Measurements from ENCODE around the gene SGCA. TPM values are rescaled to one million over a fixed set of nuclear protein-coding genes. Genes with fewer than 3 reads are reported as not detected.

The SGCA gene
- total and polyA plus RNA-seq, 2 of the 13 experiments (the other 11 are each of a cell fraction or from before 2014, with no cell fraction given) = not detected

DNA sequence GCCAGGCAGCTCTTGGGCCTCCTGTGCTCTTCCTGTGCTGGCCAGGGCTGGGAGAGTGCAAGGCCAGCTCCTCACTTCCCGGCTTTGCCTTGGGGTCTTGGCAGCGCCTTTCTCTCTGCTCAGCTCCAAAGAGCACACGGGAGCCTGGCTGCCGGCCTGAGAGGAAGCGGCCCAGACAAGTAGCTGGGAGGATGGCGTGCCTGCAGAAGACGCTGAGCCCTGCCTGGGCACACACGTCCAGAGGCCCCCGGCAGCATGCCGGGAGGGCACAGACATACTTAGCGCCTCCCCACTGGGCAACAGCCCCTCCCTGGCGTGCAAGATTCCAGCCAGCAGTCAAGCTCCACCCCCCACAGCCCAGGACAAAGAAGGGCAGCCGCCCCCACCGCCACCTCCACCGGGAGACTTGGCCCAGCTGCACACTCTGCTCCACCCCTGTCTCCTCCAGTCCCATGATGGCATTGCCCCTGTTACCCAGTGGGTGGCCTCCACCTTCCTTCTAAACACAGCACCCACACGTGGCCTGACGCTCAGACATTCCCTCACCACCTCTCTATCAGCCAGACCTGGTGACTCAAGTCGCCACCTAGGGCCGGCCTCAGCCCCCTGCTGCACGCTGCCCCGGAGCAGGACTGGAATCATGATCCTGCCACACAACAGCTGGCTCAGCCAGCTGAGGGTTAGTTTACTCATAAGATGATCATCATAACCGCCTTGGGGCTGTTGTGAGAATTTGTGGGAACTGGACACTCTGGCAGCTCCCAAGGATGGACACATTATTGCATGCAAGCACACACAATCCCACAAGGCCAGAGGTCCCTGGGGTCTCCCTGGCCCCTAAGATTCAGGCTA, 12.4 kb downstream of the SGCA start (continued):
- TF ChIP-seq, protein P1, sequence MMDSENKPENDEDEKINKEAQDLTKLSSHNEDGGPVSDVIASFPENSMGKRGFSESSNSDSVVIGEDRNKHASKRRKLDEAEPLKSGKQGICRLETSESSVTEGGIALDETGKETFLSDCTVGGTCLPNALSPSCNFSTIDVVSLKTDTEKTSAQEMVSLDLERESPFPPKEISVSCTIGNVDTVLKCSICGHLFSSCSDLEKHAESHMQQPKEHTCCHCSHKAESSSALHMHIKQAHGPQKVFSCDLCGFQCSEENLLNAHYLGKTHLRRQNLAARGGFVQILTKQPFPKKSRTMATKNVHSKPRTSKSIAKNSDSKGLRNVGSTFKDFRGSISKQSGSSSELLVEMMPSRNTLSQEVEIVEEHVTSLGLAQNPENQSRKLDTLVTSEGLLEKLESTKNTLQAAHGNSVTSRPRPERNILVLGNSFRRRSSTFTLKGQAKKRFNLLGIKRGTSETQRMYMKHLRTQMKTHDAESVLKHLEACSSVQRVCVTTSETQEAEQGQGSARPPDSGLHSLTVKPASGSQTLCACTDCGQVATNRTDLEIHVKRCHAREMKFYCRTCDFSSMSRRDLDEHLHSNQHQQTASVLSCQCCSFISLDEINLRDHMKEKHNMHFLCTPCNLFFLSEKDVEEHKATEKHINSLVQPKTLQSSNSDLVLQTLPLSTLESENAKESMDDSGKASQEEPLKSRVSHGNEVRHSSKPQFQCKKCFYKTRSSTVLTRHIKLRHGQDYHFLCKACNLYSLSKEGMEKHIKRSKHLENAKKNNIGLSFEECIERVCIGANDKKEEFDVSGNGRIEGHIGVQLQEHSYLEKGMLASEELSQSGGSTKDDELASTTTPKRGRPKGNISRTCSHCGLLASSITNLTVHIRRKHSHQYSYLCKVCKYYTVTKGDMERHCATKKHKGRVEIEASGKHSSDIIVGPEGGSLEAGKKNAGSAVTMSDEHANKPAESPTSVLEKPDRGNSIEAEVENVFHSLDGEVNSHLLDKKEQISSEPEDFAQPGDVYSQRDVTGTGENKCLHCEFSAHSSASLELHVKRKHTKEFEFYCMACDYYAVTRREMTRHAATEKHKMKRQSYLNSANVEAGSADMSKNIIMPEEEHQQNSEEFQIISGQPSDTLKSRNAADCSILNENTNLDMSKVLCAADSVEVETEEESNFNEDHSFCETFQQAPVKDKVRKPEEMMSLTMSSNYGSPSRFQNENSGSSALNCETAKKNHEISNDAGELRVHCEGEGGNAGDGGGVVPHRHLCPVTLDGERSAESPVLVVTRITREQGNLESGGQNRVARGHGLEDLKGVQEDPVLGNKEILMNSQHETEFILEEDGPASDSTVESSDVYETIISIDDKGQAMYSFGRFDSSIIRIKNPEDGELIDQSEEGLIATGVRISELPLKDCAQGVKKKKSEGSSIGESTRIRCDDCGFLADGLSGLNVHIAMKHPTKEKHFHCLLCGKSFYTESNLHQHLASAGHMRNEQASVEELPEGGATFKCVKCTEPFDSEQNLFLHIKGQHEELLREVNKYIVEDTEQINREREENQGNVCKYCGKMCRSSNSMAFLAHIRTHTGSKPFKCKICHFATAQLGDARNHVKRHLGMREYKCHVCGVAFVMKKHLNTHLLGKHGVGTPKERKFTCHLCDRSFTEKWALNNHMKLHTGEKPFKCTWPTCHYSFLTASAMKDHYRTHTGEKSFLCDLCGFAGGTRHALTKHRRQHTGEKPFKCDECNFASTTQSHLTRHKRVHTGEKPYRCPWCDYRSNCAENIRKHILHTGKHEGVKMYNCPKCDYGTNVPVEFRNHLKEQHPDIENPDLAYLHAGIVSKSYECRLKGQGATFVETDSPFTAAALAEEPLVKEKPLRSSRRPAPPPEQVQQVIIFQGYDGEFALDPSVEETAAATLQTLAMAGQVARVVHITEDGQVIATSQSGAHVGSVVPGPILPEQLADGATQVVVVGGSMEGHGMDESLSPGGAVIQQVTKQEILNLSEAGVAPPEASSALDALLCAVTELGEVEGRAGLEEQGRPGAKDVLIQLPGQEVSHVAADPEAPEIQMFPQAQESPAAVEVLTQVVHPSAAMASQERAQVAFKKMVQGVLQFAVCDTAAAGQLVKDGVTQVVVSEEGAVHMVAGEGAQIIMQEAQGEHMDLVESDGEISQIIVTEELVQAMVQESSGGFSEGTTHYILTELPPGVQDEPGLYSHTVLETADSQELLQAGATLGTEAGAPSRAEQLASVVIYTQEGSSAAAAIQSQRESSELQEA (CRISPR knock-in tag; IDR thresholded peaks at IDR 0.05; ENCODE audit: not compliant biosample characterization) = peak; percentile 51
- TF ChIP-seq HDAC2 (CRISPR knock-in tag; IDR thresholded peaks at IDR 0.05) (peak; percentile 68), ZNF251 (CRISPR knock-in tag; IDR thresholded peaks at IDR 0.05) (no peak), ZNF143 (CRISPR knock-in tag; IDR thresholded peaks at IDR 0.05) (no peak; the same call in 1 of the 2 replicates), ZNF207 (IDR thresholded peaks at IDR 0.05; ENCODE audit: borderline replicate concordance) (no peak), SALL2 (CRISPR knock-in tag; IDR thresholded peaks at IDR 0.05) (peak; percentile 64; the same call in 1 of the 2 replicates), ZNF232 (CRISPR knock-in tag; IDR thresholded peaks at IDR 0.05; ENCODE audit: borderline replicate concordance) (no peak), ZFP36 (IDR thresholded peaks at IDR 0.05; ENCODE audit: borderline replicate concordance, low read depth, low read length, partially characterized antibody) (no peak), ZNF605 (CRISPR knock-in tag; IDR thresholded peaks at IDR 0.05) (peak; percentile 79; the same call in 1 of the 2 replicates), ZFP37 (CRISPR knock-in tag; IDR thresholded peaks at IDR 0.05; ENCODE audit: borderline replicate concordance) (no peak), ZSCAN21 (CRISPR knock-in tag; IDR thresholded peaks at IDR 0.05; ENCODE audit: borderline replicate concordance) (no peak; the same call in 1 of the 2 replicates), HOXA9 (CRISPR knock-in tag; IDR thresholded peaks at IDR 0.05; ENCODE audit: borderline replicate concordance) (no peak), CC2D1A (CRISPR knock-in tag; IDR thresholded peaks at IDR 0.05) (no peak), IRX3 (CRISPR knock-in tag; IDR thresholded peaks at IDR 0.05; ENCODE audit: borderline replicate concordance, low read depth) (0 out of 2 replicates have a peak, but pooled peaks have one; percentile 77)
- TF ChIP-seq, protein P2, sequence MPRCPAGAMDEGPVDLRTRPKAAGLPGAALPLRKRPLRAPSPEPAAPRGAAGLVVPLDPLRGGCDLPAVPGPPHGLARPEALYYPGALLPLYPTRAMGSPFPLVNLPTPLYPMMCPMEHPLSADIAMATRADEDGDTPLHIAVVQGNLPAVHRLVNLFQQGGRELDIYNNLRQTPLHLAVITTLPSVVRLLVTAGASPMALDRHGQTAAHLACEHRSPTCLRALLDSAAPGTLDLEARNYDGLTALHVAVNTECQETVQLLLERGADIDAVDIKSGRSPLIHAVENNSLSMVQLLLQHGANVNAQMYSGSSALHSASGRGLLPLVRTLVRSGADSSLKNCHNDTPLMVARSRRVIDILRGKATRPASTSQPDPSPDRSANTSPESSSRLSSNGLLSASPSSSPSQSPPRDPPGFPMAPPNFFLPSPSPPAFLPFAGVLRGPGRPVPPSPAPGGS (CRISPR knock-in tag; IDR thresholded peaks at IDR 0.05) = no peak
- TF ChIP-seq, protein P3, sequence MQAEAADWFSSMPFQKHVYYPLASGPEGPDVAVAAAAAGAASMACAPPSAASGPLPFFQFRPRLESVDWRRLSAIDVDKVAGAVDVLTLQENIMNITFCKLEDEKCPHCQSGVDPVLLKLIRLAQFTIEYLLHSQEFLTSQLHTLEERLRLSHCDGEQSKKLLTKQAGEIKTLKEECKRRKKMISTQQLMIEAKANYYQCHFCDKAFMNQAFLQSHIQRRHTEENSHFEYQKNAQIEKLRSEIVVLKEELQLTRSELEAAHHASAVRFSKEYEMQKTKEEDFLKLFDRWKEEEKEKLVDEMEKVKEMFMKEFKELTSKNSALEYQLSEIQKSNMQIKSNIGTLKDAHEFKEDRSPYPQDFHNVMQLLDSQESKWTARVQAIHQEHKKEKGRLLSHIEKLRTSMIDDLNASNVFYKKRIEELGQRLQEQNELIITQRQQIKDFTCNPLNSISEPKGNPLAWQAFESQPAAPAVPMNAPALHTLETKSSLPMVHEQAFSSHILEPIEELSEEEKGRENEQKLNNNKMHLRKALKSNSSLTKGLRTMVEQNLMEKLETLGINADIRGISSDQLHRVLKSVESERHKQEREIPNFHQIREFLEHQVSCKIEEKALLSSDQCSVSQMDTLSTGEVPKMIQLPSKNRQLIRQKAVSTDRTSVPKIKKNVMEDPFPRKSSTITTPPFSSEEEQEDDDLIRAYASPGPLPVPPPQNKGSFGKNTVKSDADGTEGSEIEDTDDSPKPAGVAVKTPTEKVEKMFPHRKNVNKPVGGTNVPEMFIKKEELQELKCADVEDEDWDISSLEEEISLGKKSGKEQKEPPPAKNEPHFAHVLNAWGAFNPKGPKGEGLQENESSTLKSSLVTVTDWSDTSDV (CRISPR knock-in tag; IDR thresholded peaks at IDR 0.05) = no peak
